ENCODE data around the gene PARD6B. TPM values are rescaled to one million over a fixed set of nuclear protein-coding genes. Genes with fewer than 3 reads are reported as not detected.

The PARD6B gene
- total and polyA plus RNA-seq, 4 donors: 0.92 to 2.6 (median 1.6) TPM

DNA sequence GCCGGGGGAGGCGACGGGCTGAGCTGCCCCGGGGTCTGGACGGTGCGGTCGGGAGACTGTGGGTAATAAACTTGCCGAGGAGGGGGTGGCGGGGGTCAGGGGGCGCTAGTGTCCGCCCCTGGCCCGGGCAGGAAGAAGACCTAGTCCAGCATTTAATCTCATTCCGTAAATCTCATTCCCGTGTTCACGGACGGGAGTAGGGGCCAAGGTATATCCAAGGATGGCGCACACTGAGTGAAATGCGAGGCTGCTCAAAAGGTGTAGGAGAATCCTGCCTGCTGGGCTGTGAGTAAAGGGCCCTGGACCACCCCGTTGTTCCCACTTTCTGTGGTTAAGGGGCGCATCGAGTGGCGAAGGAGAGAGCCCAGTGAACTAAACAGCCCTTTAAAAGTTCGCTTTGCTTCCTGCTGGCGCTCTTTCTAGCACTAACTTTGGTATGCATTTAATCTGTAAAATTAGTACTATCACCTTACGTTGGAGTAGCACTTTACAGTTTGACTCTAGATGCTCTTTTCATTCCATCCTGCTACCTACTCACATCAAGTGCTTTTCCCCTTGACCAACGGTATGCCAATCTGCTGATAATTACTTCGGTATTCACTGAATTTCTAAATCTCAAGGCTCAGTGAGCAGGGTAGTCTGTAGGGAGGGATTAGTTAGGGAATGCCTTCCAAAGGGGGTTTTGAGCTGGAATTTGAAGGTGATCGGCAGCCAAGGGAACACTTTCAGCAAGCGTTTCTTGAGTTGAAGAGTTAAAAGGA lies 730 bp downstream of the PARD6B start:
- no peaks in the 10 kb centered on the region for H3K9me3 ChIP-seq (ENCODE audit: control insufficient read depth, low read length)
- 22 to 23% methylated on average over 23 to 29 of the region's 29 CpGs for WGBS, 2 donors
- H3K4me1 ChIP-seq (ENCODE audit: control insufficient read depth in 1 of 2, insufficient read depth in 2 of 2, low read length in 2 of 2): no peaks in the 10 kb centered on the region
- DNase-seq (no peak), ATAC-seq (ENCODE audit: low FRiP score) (no peak)
- no peaks in the 10 kb centered on the region for H3K36me3 ChIP-seq (ENCODE audit: control insufficient read depth in 1 of 2, insufficient read depth in 2 of 2, low read length in 1 of 2)
- intact Hi-C loops (cut with DNase I): loop anchor here in 1 of 2 donors (5.0 kb wide), 1 partner anchor 85 kb away; no protein-coding TSS in a partner anchor
- H3K27me3 ChIP-seq (ENCODE audit: control insufficient read depth in 1 of 2, insufficient read depth in 2 of 2, low read length in 1 of 2): no peaks in the 10 kb centered on the region
- peak overlapping the region; percentile 64 to 70 for H3K4me3 ChIP-seq (ENCODE audit: low read length in 2 of 2)
- peak overlapping the region in 1 of 2 donors; percentile 22 for H3K27ac ChIP-seq (ENCODE audit: low read depth in 1 of 2, low read length in 2 of 2)

- intact Hi-C loops (cut with DNase I): loop anchor here in 1 of 2 donors (5.0 kb wide), 1 partner anchor 86 kb away; no protein-coding TSS in a partner anchor
- no peaks in the 10 kb centered on the region for H3K27me3 ChIP-seq (ENCODE audit: control insufficient read depth in 1 of 2, insufficient read depth in 2 of 2, low read length in 1 of 2)
- ATAC-seq (ENCODE audit: low FRiP score) (no peak), DNase-seq (no peak)
- no peak overlapping the region for H3K27ac ChIP-seq (ENCODE audit: low read depth in 1 of 2, low read length in 2 of 2)
- no peaks in the 10 kb centered on the region for H3K4me1 ChIP-seq (ENCODE audit: control insufficient read depth in 1 of 2, insufficient read depth in 2 of 2, low read length in 2 of 2)
- H3K36me3 ChIP-seq (ENCODE audit: control insufficient read depth in 1 of 2, insufficient read depth in 2 of 2, low read length in 1 of 2): no peaks in the 10 kb centered on the region
- 53 to 59% methylated on average over 1 of the region's 1 CpG for WGBS, 2 donors
- H3K4me3 ChIP-seq (ENCODE audit: low read length in 2 of 2): no peak overlapping the region
- no peaks in the 10 kb centered on the region for H3K9me3 ChIP-seq (ENCODE audit: control insufficient read depth, low read length)
These were observed 2.4 kb downstream of the PARD6B start for GRCh38 chr20:50733644-50734349.

GRCh38 chr20:50734730-50735679 lies 3.6 kb downstream of the PARD6B start:
- no peaks in the 10 kb centered on the region for H3K4me1 ChIP-seq (ENCODE audit: control insufficient read depth in 1 of 2, insufficient read depth in 2 of 2, low read length in 2 of 2)
- no peaks in the 10 kb centered on the region for H3K9me3 ChIP-seq (ENCODE audit: control insufficient read depth, low read length)
- H3K27me3 ChIP-seq (ENCODE audit: control insufficient read depth in 1 of 2, insufficient read depth in 2 of 2, low read length in 1 of 2): no peaks in the 10 kb centered on the region
- intact Hi-C loops (cut with DNase I): loop anchor here in 1 of 2 donors (5.0 kb wide), 1 partner anchor 88 kb away; no protein-coding TSS in a partner anchor
- H3K4me3 ChIP-seq (ENCODE audit: low read length in 2 of 2): no peak overlapping the region
- H3K27ac ChIP-seq (ENCODE audit: low read depth in 1 of 2, low read length in 2 of 2): no peak overlapping the region
- H3K36me3 ChIP-seq (ENCODE audit: control insufficient read depth in 1 of 2, insufficient read depth in 2 of 2, low read length in 1 of 2): no peaks in the 10 kb centered on the region
- 93 to 97% methylated on average over 9 of the region's 9 CpGs for WGBS, 2 donors
- DNase-seq (no peak), ATAC-seq (ENCODE audit: low FRiP score) (no peak)

DNA sequence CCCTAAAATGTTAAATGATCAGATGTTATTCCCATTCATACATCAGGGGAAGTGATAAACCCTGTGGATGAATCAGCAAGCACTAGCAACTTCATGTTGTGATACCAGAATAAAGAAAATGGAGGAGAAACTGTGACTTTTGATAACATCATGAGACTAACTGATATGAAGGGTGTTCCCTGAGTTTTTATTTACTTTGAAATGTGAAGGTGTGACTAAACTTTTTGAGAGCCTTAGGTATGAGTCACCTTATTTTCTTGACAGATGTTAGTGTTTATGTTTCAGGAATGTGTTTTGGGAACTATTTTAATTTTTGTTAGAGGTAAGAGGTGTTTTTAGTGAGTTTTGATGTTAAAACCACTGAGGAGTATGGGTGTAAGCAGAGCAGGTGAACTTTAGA lies 4.4 kb downstream of the PARD6B start:
- Histone ChIP-seq H3K36me3 (ENCODE audit: control insufficient read depth in 1 of 2, insufficient read depth in 2 of 2, low read length in 1 of 2) (no peaks in the 10 kb centered on the region), H3K4me1 (ENCODE audit: control insufficient read depth in 1 of 2, insufficient read depth in 2 of 2, low read length in 2 of 2) (no peaks in the 10 kb centered on the region), H3K4me3 (ENCODE audit: low read length in 2 of 2) (no peak overlapping the region), H3K9me3 (ENCODE audit: control insufficient read depth, low read length) (no peaks in the 10 kb centered on the region), H3K27ac (ENCODE audit: low read depth in 1 of 2, low read length in 2 of 2) (no peak overlapping the region), H3K27me3 (ENCODE audit: control insufficient read depth in 1 of 2, insufficient read depth in 2 of 2, low read length in 1 of 2) (no peaks in the 10 kb centered on the region)
- DNase-seq (no peak), ATAC-seq (ENCODE audit: low FRiP score) (no peak)
- intact Hi-C loops (cut with DNase I): no loop called here

DNA sequence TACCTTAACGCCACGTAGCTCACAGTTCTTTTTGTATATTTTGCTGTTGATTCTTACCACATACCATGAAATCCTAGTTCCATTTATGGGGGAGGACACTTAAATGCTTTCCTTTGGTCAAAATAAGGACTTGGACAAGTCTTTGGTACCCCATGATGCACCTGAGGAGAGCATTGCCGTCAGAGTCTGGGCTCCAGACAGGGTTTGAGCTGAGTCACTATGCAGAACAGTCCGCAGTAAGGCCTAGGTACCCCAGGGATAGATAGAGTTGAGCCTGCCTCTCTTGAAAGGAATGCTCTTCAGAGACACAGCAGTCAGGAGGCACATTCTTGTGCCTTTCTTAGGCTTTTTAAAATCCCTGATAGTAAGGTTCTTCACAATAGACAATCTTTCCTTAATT lies 6.0 kb downstream of the PARD6B start:
- ATAC-seq (ENCODE audit: low FRiP score) (no peak), DNase-seq (no peak)
- 87 to 89% methylated on average over 4 of the region's 4 CpGs for WGBS, 2 donors
- intact Hi-C loops (cut with DNase I): no loop called here
- Histone ChIP-seq H3K27me3 (ENCODE audit: control insufficient read depth in 1 of 2, insufficient read depth in 2 of 2, low read length in 1 of 2) (no peaks in the 10 kb centered on the region), H3K9me3 (ENCODE audit: control insufficient read depth, low read length) (no peaks in the 10 kb centered on the region), H3K27ac (ENCODE audit: low read depth in 1 of 2, low read length in 2 of 2) (no peak overlapping the region), H3K4me1 (ENCODE audit: control insufficient read depth in 1 of 2, insufficient read depth in 2 of 2, low read length in 2 of 2) (no peaks in the 10 kb centered on the region), H3K36me3 (ENCODE audit: control insufficient read depth in 1 of 2, insufficient read depth in 2 of 2, low read length in 1 of 2) (no peaks in the 10 kb centered on the region), H3K4me3 (ENCODE audit: low read length in 2 of 2) (no peak overlapping the region)

DNA sequence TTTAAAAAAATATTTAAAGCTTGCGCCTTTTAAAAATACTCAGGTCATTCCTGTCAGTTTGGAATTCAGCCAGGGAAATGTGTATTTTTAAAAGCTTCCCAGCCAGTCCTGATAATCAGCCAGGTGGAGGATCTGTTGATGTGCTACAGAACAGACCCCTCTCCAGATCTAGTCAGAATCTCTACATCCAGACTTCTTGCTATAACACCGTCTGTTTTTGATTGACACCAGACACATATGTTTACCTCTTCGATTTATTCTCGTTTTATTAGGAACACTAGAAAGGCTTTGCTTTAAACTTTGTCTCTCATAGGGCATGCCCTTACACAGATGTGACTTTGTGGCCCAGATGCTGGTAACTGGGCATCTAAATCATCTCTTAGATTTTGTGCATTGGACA lies 11.7 kb downstream of the PARD6B start:
- no peaks in the 10 kb centered on the region for H3K36me3 ChIP-seq (ENCODE audit: control insufficient read depth in 1 of 2, insufficient read depth in 2 of 2, low read length in 1 of 2)
- intact Hi-C loops (cut with DNase I): loop anchor here (10.0 kb wide), 3 partner anchors 118 to 558 kb away; no protein-coding TSS in a partner anchor
- H3K4me1 ChIP-seq (ENCODE audit: control insufficient read depth in 1 of 2, insufficient read depth in 2 of 2, low read length in 2 of 2): no peaks in the 10 kb centered on the region
- no peaks in the 10 kb centered on the region for H3K27me3 ChIP-seq (ENCODE audit: control insufficient read depth in 1 of 2, insufficient read depth in 2 of 2, low read length in 1 of 2)
- no peak overlapping the region for H3K4me3 ChIP-seq (ENCODE audit: low read length in 2 of 2)
- H3K27ac ChIP-seq (ENCODE audit: low read depth in 1 of 2, low read length in 2 of 2): no peak overlapping the region
- ATAC-seq (ENCODE audit: low FRiP score): no peak
- no peaks in the 10 kb centered on the region for H3K9me3 ChIP-seq (ENCODE audit: control insufficient read depth, low read length)
- no peak for DNase-seq
- 70 to 75% methylated on average over 4 of the region's 4 CpGs for WGBS, 2 donors

- 47 to 49% methylated on average over 15 of the region's 15 CpGs for WGBS, 2 donors
- Histone ChIP-seq H3K4me3 (ENCODE audit: low read length in 2 of 2) (no peak overlapping the region), H3K27me3 (ENCODE audit: control insufficient read depth in 1 of 2, insufficient read depth in 2 of 2, low read length in 1 of 2) (no peaks in the 10 kb centered on the region), H3K36me3 (ENCODE audit: control insufficient read depth in 1 of 2, insufficient read depth in 2 of 2, low read length in 1 of 2) (no peaks in the 10 kb centered on the region), H3K27ac (ENCODE audit: low read depth in 1 of 2, low read length in 2 of 2) (peak overlapping the region in 1 of 2 donors; percentile 75), H3K4me1 (ENCODE audit: control insufficient read depth in 1 of 2, insufficient read depth in 2 of 2, low read length in 2 of 2) (no peaks in the 10 kb centered on the region), H3K9me3 (ENCODE audit: control insufficient read depth, low read length) (no peaks in the 10 kb centered on the region)
- DNase-seq (peak in 1 of 2 donors; percentile 71), ATAC-seq (ENCODE audit: low FRiP score) (peak; percentile 91)
- intact Hi-C loops (cut with DNase I): loop anchor here (10.0 kb wide), 3 partner anchors 119 to 559 kb away; no protein-coding TSS in a partner anchor
These were observed 12.9 kb downstream of the PARD6B start for GRCh38 chr20:50744143-50744792.

GRCh38 chr20:50745634-50746137 lies 14.3 kb downstream of the PARD6B start:
- ATAC-seq (ENCODE audit: low FRiP score): no peak
- Histone ChIP-seq H3K27ac (ENCODE audit: low read depth in 1 of 2, low read length in 2 of 2) (no peak overlapping the region), H3K4me3 (ENCODE audit: low read length in 2 of 2) (no peak overlapping the region), H3K9me3 (ENCODE audit: control insufficient read depth, low read length) (no peaks in the 10 kb centered on the region), H3K4me1 (ENCODE audit: control insufficient read depth in 1 of 2, insufficient read depth in 2 of 2, low read length in 2 of 2) (no peaks in the 10 kb centered on the region), H3K27me3 (ENCODE audit: control insufficient read depth in 1 of 2, insufficient read depth in 2 of 2, low read length in 1 of 2) (no peaks in the 10 kb centered on the region), H3K36me3 (ENCODE audit: control insufficient read depth in 1 of 2, insufficient read depth in 2 of 2, low read length in 1 of 2) (peaks cover 0 to 2% of the 10 kb centered on the region in 2 donors)
- DNase-seq: no peak
- 84 to 86% methylated on average over 2 of the region's 2 CpGs for WGBS, 2 donors
- intact Hi-C loops (cut with DNase I): loop anchor here (10.0 kb wide), 3 partner anchors 121 to 561 kb away; no protein-coding TSS in a partner anchor

Measured in aorta (tissue), 5 donors.